GM12873 (cell line): Measurements from ENCODE around the gene COMP.

Experiments
- CTCF ChIP-seq: IDR thresholded peaks from 2 replicates; pipeline ENCODE4 v1.5.1; 2012; ENCODE audit warnings: low read depth, mild to moderate bottlenecking, moderate library complexity, low read length, control low read depth; ENCODE audit not compliant: insufficient read depth; ENCODE audit errors: missing control alignments

Gene COMP

GRCh38 chr19:18785179-18786124, 5.7 kb downstream of the COMP start:
- TF ChIP-seq CTCF: no peak

- TF ChIP-seq CTCF: no peak
These were observed 6.4 kb downstream of the COMP start for GRCh38 chr19:18784786-18785120.

GRCh38 chr19:18783958-18784785, 6.9 kb downstream of the COMP start:
- TF ChIP-seq CTCF: no peak

GRCh38 chr19:18782559-18783225, 8.4 kb downstream of the COMP start:
- TF ChIP-seq CTCF: no peak

- no peak for TF ChIP-seq CTCF
These were observed 9.1 kb downstream of the COMP start for GRCh38 chr19:18781885-18782527.

- TF ChIP-seq CTCF: no peak
These were observed 10.0 kb downstream of the COMP start for GRCh38 chr19:18781047-18781600.
